GM21423 (cell line): ENCODE data around the gene PTK7.

Experiments
- ATAC-seq: cut with Tn5 transposase; IDR thresholded peaks from one replicate; pipeline ENCODE4 v1.9.1; 2021; ENCODE audit warnings: mild to moderate bottlenecking, moderate library complexity; ENCODE audit not compliant: unreplicated experiment

Gene PTK7

DNA sequence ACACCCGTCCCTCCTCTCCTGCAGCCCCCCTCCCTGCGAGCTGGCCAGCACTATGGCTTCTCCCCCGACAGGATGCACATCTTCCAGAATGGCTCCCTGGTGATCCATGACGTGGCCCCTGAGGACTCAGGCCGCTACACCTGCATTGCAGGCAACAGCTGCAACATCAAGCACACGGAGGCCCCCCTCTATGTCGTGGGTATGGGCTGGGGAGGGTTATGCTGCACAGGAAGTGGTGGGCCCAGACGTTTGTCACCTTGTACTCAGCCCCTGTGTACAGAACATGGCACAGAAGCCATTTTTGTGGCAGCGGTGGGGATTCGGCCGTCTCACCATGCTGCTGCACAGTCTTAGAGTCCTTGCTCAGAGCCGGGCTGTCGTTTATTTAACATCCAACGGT is 66.0 kb downstream of the PTK7 start:
- ATAC-seq, result no peak

GRCh38 chr6:43143235-43144128 is 67.4 kb downstream of the PTK7 start:
- peak; percentile 66 for ATAC-seq

GRCh38 chr6:43144879-43145278 is 68.8 kb downstream of the PTK7 start:
- no peak for ATAC-seq

GRCh38 chr6:43146261-43146660 is 70.1 kb downstream of the PTK7 start:
- ATAC-seq, result no peak

- ATAC-seq, result no peak
Measured at GRCh38 chr6:43146709-43147688, 70.9 kb downstream of the PTK7 start.

- ATAC-seq, result no peak
Measured at GRCh38 chr6:43147691-43148477, 71.8 kb downstream of the PTK7 start.

DNA sequence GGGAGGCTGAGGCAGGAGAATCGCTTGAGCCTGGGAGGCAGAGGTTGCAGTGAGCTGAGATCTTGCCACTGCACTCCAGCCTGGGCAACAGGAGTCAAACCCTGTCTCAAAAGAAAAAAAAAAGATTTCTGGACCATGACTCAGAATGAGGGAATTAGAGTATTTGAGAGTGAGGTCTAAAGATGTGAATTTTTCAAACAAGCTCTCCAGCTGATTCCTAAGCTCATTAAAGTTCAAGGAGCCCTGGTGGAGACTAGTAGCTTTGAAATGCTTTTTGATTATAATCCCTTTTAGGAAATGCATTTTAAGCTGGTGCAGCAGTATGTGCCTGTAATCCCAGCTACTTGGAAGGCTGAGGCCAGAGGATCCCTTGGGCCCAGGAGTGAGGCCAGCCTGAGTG is 73.2 kb downstream of the PTK7 start:
- no peak for ATAC-seq

GRCh38 chr6:43150051-43150751 is 74.1 kb downstream of the PTK7 start:
- ATAC-seq, result no peak

GRCh38 chr6:43159599-43159998 is 83.5 kb downstream of the PTK7 start:
- no peak for ATAC-seq

- no peak for ATAC-seq
Measured at GRCh38 chr6:43163899-43164298, 87.8 kb downstream of the PTK7 start.

GRCh38 chr6:43170417-43170930 is 94.4 kb downstream of the PTK7 start:
- ATAC-seq, result no peak

- ATAC-seq, result peak; percentile 60
Measured at GRCh38 chr6:43170931-43171706, 95.0 kb downstream of the PTK7 start, which contains the start of gene SRF. TSS of gene SRF (plus strand) at chr6:43171269. CDS start at chr6:43171657, 388 bp downstream.

DNA sequence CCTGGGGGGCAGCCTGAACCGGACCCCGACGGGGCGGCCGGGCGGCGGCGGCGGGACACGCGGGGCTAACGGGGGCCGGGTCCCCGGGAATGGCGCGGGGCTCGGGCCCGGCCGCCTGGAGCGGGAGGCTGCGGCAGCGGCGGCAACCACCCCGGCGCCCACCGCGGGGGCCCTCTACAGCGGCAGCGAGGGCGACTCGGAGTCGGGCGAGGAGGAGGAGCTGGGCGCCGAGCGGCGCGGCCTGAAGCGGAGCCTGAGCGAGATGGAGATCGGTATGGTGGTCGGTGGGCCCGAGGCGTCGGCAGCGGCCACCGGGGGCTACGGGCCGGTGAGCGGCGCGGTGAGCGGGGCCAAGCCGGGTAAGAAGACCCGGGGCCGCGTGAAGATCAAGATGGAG is 95.6 kb downstream of the PTK7 start:
- no peak for ATAC-seq

DNA sequence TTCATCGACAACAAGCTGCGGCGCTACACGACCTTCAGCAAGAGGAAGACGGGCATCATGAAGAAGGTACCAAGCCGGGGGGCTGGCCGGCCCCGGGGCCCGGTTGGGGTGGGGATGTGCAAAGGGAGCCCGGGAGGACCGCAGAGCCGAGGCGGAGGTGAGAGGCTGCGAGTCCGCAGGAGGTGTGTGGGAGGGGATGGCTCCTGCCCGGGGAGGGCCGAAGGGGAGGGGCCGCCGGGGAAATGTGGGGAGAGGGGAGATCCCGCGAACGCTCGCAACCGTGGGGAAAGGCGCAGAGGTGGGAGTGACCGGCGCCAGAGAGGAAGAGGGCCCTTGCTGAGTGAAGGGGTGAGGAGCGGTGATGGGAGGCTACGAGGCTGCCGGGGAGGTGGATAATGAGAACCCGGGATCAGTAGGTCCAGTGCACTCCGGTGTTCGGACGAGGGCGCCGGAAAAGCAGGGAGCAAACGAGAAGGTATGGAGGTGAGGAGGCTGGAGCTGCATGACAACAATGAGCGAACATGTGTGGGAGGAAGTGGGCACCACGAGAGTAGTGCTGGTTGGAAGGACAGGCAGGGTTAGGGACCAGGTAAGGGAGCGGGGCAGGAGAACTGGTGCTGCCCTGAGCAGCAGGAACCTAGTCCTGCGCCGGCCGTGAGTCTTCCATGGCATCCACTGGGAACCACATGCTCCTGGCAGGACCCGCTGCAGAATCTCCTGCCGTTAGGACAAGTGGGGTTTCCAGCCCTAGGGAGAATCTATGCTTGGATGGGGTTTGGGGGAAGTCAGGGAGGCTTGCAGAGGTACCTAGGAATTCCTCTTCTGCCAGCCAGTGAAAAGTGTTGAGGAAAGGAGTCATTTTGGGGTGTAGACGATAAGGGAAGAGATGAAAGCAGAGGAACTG is 96.2 kb downstream of the PTK7 start:
- ATAC-seq, result no peak

DNA sequence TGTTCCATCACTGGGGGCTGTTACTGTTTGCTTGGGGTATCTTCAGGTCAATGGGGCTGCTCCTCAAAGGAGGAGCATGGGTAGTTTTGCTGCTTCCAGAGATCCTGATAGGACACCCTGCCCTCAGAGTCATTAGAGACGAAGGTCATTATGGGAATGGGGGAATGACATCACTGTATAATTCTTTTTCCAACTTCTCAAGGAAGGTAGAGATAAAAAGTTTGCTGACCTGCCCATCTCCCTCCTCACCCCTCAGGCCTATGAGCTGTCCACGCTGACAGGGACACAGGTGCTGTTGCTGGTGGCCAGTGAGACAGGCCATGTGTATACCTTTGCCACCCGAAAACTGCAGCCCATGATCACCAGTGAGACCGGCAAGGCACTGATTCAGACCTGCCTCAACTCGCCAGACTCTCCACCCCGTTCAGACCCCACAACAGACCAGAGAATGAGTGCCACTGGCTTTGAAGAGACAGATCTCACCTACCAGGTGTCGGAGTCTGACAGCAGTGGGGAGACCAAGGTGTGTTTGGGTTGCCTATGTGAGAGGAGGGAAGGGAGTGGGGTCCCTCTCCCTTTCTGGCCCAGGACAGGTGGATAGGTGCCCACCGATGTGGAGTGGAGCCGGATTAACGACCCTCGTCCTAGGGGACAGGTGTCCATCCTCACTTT is 97.6 kb downstream of the PTK7 start:
- ATAC-seq, result no peak

GRCh38 chr6:43174263-43175112 is 98.4 kb downstream of the PTK7 start:
- peak; percentile 64 for ATAC-seq
